Germinal center (tissue), 1 donor: Measurements from ENCODE around the gene CEP126.

Source experiments
- DNase-seq: peaks from one replicate; pipeline ENCODE4 v3.0.0; 2012; ENCODE audit warnings: mixed read lengths, low spot score

Gene CEP126

DNA sequence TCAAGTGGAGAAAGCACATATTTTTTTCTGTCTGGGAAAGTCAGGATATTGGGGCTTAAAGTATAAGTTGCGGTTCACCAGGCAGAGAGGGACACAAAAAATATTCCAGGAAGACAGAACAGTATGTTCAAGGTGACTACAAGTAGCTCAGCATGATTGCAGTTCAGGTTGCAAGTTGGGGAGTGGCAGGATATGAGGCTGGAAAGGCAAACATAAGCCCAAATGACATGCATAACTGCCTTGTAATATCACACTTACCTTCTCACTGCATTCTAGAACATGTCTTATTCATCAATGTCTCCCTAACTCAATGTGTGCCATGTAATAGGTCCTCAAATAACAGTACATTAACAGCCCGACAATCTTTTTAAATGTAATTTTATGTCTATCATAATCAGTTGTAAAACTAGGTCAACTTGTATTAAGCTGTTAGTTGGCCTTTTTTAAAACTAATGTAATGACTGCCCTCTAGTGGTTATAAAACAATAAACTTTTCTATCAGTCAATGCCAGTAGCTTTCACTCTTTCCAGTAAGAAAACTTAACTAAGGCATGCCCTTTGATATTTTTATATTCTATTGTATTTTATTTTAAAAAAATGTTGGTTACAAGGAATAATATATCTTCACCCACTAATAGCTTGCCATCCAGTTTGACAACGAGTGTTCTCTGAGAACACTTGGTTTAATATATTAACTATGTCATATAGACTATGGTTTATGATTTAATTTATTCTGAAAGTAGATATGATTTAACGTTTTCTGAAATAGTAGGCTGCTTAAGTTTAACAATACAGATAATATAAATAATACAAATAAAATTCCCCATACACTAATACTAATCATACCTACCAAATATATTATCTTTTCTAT is 93.0 kb downstream of the CEP126 start:
- DNase-seq, result peak; percentile 18

- DNase-seq, result no peak
These were observed 96.1 kb downstream of the CEP126 start for GRCh38 chr11:102010776-102011494.

- no peak for DNase-seq
These were observed 98.1 kb downstream of the CEP126 start for GRCh38 chr11:102012946-102013345.

DNA sequence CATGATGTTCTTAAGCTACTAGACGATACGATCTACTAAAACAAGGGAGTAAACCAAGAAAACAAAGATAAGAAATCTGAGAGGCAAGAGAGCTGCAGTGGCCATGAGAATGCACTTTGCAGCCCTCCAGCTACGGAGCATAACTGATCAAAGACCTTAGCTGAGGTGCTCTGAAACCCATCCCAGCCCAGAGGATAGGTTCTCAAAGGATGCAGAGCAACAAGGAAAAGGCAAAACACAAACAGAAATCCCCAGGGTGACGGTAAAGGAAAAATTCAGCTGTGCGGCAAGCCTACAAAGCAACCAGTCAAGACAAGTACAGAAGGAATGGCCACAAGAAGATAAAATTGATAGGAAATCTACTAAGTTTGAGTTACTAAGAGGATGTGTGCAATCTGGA is 99.9 kb downstream of the CEP126 start:
- DNase-seq, result no peak

DNA sequence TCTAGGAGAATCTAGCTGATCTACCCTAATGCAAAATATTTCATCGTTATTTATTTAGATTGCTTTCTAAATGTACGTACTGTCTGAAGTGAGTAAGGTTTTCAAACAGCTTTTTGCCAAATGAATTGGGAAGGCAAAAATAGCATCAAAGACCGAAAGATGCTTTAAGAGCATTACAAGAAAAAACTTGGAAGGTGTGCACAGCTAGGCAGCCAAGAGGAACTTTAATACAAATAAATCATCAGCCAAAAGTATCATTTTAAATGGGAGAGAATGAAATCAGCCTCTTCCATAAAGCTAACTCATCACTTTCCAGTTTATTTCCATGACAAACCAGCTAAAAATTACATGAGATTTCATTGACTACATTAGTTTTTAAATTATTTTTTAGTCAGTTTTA is 102.2 kb downstream of the CEP126 start:
- no peak for DNase-seq

DNA sequence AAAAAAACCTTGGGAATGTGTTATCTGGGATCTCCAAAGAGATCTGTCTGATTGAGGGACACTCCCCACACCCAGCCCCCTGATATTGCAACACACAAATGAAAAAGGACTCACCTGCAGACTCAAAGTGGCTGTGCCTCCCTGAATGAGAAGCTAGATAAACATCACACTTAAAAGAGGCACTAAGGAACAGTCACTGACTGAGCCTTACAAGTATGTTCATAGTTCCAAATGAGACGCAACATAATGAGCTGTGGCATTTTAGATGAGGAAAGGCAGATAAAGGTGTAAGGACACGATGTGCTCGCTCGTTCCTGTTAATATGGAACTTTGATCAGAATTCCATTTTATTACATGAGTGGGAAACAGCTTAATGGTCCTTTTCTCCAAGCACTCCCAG is 111.4 kb downstream of the CEP126 start:
- no peak for DNase-seq

DNA sequence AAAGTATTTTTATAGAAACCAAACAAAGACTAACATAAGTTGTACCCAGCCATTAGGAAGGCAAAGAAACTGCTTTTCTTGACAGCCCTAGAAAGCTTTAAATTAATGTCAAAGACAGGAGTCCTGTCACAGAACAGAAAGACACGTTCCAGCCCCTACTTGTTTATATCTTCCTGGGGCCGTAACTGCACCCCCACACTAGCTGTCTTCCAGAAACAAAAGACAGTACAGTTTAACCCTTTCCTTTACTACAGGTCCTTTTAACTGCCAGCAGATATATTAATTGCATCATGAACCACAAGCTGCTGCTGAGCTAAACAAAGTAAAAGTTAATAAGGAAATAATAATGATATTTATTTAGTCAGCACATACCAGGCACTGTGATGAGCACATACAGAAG is 112.1 kb downstream of the CEP126 start:
- DNase-seq, result no peak

- no peak for DNase-seq
These were observed 121.9 kb downstream of the CEP126 start for GRCh38 chr11:102036757-102037156.

DNA sequence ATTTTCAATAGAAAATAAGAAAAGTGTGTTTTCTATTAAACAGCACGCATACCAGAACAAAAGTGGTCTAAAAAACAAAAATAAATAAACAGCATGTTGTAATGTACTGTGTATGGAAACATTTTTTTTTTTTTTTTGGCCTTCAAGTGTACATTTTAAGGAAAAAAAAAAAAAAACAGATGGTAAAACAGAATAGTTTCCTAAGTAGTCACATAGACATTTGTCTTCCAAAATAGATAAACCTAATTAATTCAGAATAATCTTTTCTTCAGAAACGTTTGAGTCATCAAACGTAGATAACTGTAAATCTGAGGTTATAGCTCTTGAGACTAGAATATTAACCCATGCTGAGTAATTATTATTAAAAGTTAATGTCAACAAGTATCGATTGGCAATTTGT is 132.0 kb downstream of the CEP126 start:
- no peak for DNase-seq

GRCh38 chr11:102047305-102047924 is 132.6 kb downstream of the CEP126 start, which contains the start of gene CFAP300:
Gene CFAP300, plus strand, starts transcription at chr11:102047437. Its CDS starts 34 bp downstream, at chr11:102047471.
- peak; percentile 40 for DNase-seq
